CD4-positive, alpha-beta T cell treated with Interleukin-6 for 4 hours (primary cell): ENCODE data around the gene CGNL1.

Experiments used
- DNase-seq: peaks from one replicate; pipeline ENCODE4 v3.0.0-alpha.2; 2020; ENCODE audit warnings: mixed read lengths

The CGNL1 gene

GRCh38 chr15:57462381-57462780 is 86.1 kb downstream of the CGNL1 start:
- no peak for DNase-seq

- no peak for DNase-seq
These were observed 87.1 kb downstream of the CGNL1 start for GRCh38 chr15:57463360-57463759.

GRCh38 chr15:57464480-57464879 is 88.2 kb downstream of the CGNL1 start:
- no peak for DNase-seq

- no peak for DNase-seq
These were observed 92.2 kb downstream of the CGNL1 start for GRCh38 chr15:57468486-57468885.

GRCh38 chr15:57470543-57470942 is 94.2 kb downstream of the CGNL1 start:
- DNase-seq = no peak

GRCh38 chr15:57472861-57473260 is 96.6 kb downstream of the CGNL1 start:
- DNase-seq = no peak

- DNase-seq = no peak
These were observed 100.2 kb downstream of the CGNL1 start for GRCh38 chr15:57476533-57476975.

- DNase-seq = no peak
These were observed 101.6 kb downstream of the CGNL1 start for GRCh38 chr15:57477736-57478522.

GRCh38 chr15:57479005-57479404 is 102.7 kb downstream of the CGNL1 start:
- no peak for DNase-seq

GRCh38 chr15:57481038-57481705 is 104.9 kb downstream of the CGNL1 start:
- DNase-seq = no peak

- DNase-seq = no peak
These were observed 109.6 kb downstream of the CGNL1 start for GRCh38 chr15:57485869-57486268.

GRCh38 chr15:57486833-57487232 is 110.5 kb downstream of the CGNL1 start:
- DNase-seq = no peak

GRCh38 chr15:57489122-57489521 is 112.8 kb downstream of the CGNL1 start:
- DNase-seq = no peak

GRCh38 chr15:57493351-57493750 is 117.0 kb downstream of the CGNL1 start:
- DNase-seq = no peak

GRCh38 chr15:57494581-57494980 is 118.3 kb downstream of the CGNL1 start:
- DNase-seq = no peak

GRCh38 chr15:57495041-57495440 is 118.7 kb downstream of the CGNL1 start:
- no peak for DNase-seq

- no peak for DNase-seq
These were observed 119.4 kb downstream of the CGNL1 start for GRCh38 chr15:57495554-57496165.

GRCh38 chr15:57496594-57496945 is 120.3 kb downstream of the CGNL1 start:
- DNase-seq = no peak

GRCh38 chr15:57496946-57497869 is 120.9 kb downstream of the CGNL1 start:
- no peak for DNase-seq

- DNase-seq = no peak
These were observed 124.0 kb downstream of the CGNL1 start for GRCh38 chr15:57500256-57500655.

- no peak for DNase-seq
These were observed 124.8 kb downstream of the CGNL1 start for GRCh38 chr15:57500979-57501576.

GRCh38 chr15:57502116-57502515 is 125.8 kb downstream of the CGNL1 start:
- DNase-seq = no peak
